PC-9 (cell line): ENCODE measurements around the gene ETV6.

Source experiments
- EZH2 ChIP-seq: fragments of 200-600 bp; sonication (generic); IDR thresholded peaks from 2 replicates; pipeline ENCODE4 v1.8.0; 2017; ENCODE audit warnings: antibody characterized with exemption, low read depth
- TF ChIP-seq, protein P1 (sequence below): fragments of 200-600 bp; sonication (generic); conservative IDR thresholded peaks from 2 replicates; pipeline ENCODE4 v1.6.1; 2017; ENCODE audit warnings: mixed run types, antibody characterized with exemption, mild to moderate bottlenecking, moderate library complexity

DNA sequence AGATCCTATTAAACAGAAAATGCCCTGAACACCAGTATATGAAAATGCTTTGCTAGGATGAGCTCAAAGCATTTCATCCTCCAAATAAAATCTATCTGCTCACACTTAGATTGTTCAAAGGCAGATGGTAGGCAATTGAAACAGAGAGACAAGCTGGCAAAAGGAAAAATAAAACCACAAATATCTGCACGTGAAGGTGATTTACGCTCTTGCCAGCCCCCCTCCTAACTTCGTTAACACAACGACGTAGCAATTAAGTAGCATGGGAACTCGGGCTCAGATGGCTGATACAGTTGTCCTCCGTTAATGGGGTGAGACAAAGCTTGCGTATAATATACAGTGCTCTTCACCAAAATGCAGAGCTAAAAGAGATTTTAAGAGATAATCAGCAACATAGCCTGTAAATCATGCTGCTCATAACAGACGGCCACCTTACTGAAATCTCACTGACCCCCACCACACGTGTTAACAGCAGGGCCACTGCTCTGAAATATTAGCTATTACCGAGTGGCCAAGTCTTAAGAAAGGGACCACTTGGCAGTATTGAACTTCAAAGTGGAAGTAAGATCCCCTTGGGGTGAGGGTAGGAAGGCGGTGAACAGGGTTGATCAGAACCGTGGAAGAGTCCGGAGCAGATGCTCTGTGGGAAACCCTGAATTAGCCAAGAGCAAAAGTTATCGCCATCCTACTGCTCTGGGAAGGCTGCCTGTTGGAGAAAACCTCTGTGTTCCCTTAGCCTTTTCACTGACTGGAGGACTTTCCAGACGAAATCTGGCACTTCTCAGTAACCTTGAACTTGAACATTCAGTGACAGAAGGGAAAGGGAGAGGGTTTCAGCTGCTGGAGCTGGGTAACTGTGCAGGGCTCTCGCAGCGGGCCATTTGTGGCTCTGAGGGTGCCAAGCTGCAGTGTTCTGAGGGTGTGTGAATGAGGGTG lies 23.1 kb downstream of the ETV6 start:
- TF ChIP-seq, protein P1, sequence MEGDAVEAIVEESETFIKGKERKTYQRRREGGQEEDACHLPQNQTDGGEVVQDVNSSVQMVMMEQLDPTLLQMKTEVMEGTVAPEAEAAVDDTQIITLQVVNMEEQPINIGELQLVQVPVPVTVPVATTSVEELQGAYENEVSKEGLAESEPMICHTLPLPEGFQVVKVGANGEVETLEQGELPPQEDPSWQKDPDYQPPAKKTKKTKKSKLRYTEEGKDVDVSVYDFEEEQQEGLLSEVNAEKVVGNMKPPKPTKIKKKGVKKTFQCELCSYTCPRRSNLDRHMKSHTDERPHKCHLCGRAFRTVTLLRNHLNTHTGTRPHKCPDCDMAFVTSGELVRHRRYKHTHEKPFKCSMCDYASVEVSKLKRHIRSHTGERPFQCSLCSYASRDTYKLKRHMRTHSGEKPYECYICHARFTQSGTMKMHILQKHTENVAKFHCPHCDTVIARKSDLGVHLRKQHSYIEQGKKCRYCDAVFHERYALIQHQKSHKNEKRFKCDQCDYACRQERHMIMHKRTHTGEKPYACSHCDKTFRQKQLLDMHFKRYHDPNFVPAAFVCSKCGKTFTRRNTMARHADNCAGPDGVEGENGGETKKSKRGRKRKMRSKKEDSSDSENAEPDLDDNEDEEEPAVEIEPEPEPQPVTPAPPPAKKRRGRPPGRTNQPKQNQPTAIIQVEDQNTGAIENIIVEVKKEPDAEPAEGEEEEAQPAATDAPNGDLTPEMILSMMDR, result no peak
- TF ChIP-seq EZH2, result no peak
